ENCODE data around the gene DAPP1. TPM values are rescaled to one million over a fixed set of nuclear protein-coding genes. Genes with fewer than 3 reads are reported as not detected.

The DAPP1 gene
- total and polyA plus RNA-seq, 2 donors (not counting 3 experiments of a cell fraction or from before 2014, with no cell fraction given) = not detected

DNA sequence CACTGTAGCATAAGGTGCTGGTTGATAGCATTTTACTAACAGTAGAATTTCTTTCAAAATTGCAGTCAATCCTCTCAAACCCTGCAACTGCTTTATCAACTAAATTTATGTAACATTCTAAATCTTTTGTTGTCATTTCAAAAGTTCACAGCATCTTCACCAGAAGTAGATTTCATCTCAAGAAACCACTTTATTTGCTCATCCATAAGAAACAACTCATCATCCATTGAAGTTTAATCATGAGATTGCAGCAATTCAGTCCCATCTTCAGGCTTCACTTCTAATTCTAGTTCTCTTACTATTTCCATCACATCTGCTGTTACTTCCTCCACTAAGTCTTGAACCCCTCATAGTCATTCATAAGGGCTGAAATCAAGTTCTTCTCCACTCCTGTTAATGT is 55.9 kb downstream of the DAPP1 start:
- H2AFZ ChIP-seq (ENCODE audit: low read depth, low read length) = no peak overlapping the region
- no peak overlapping the region for H3K4me3 ChIP-seq (replicated peaks in 1 of 3; ENCODE audit: insufficient read depth in 1 of 3, low read depth in 1 of 3, low read length in 3 of 3)
- intact Hi-C loops (cut with micrococcal nuclease) (no loop called here), dilution Hi-C loops (cut with MboI; ENCODE audit: extremely low pct_ligation_motif_present, low sequenced_read_pairs) (no loop called here)
- FAIRE-seq = no peak
- no peaks in the 10 kb centered on the region for H3K36me3 ChIP-seq (ENCODE audit: control insufficient read depth in 2 of 2, extremely low read depth in 1 of 2, insufficient read depth in 2 of 2, low read length in 2 of 2)
- H4K20me1 ChIP-seq (replicated peaks; ENCODE audit: control insufficient read depth, extremely low read depth, insufficient read depth, low read length) = no peaks in the 10 kb centered on the region
- BruUV-seq (replicated peaks) = no TSS peak
- POLR2A ChIA-PET = no interaction called here
- H3K4me2 ChIP-seq (ENCODE audit: insufficient read depth, low read length) = no peak overlapping the region
- no peak for DNase-seq (ENCODE audit: low read depth, low spot score)
- no peak overlapping the region for H3K9ac ChIP-seq (replicated peaks; ENCODE audit: extremely low read depth, insufficient read depth, low read length)
- TF ChIP-seq CTCF (IDR thresholded peaks at IDR 0.05; ENCODE audit: extremely low read depth in 1 of 2, insufficient read depth in 1 of 2, low read depth in 1 of 2, low read length in 2 of 2) = no peak
- no peak for TF ChIP-seq GATA2 (IDR thresholded peaks at IDR 0.05; ENCODE audit: insufficient read depth, insufficient read length, low read depth, low read length)
- no peak for TF ChIP-seq POLR2A (IDR thresholded peaks at IDR 0.05; ENCODE audit: low read depth, low read length)
- no peak for TF ChIP-seq MYC (IDR thresholded peaks at IDR 0.05; ENCODE audit: low read depth, low read length)
- TF ChIP-seq MAX (IDR thresholded peaks at IDR 0.05; ENCODE audit: insufficient read depth, insufficient read length) = no peak
- TF ChIP-seq EZH2 (IDR thresholded peaks at IDR 0.05; ENCODE audit: borderline replicate concordance, low read depth, low read length, severe bottlenecking) = no peak
- no peak for TF ChIP-seq JUN (IDR thresholded peaks at IDR 0.05; ENCODE audit: borderline replicate concordance, insufficient read depth, insufficient read length, low read depth)
- TF ChIP-seq POLR2AphosphoS5 (IDR thresholded peaks at IDR 0.05; ENCODE audit: insufficient read depth, low read depth, low read length) = no peak
- TF ChIP-seq FOS (IDR thresholded peaks at IDR 0.05; ENCODE audit: borderline replicate concordance, insufficient read depth, low read length) = no peak
- no peaks in the 10 kb centered on the region for H3K27me3 ChIP-seq (ENCODE audit: control insufficient read depth in 2 of 2, insufficient read depth in 2 of 2, low read length in 2 of 2)
- no peak overlapping the region for H3K27ac ChIP-seq (ENCODE audit: insufficient read depth, low read depth, low read length)
- no peaks in the 10 kb centered on the region for H3K79me2 ChIP-seq (ENCODE audit: control insufficient read depth, insufficient read depth, low read length)
- CTCF ChIA-PET = no interaction called here
- H3K4me1 ChIP-seq (ENCODE audit: control insufficient read depth, extremely low read depth, insufficient read depth, low read length) = no peaks in the 10 kb centered on the region
- no peaks in the 10 kb centered on the region for H3K9me3 ChIP-seq (replicated peaks; ENCODE audit: control insufficient read depth, insufficient read depth, low read length)
- no peaks in the 10 kb centered on the region for H3K9me1 ChIP-seq (replicated peaks; ENCODE audit: control insufficient read depth, extremely low read depth, insufficient read depth, low read length)
